HG03045 (cell line): Measurements from ENCODE around the gene JAML.
"Not testable (repeated sequence)": the region's sequence is repeated elsewhere in the genome, so short reads cannot be mapped to it uniquely, and the experiment has no call there.

ENCODE experiments used
- ATAC-seq: cut with Tn5 transposase; IDR thresholded peaks from one replicate; pipeline ENCODE4 v1.9.1; 2021; ENCODE audit warnings: mild to moderate bottlenecking, moderate library complexity; ENCODE audit not compliant: unreplicated experiment

JAML gene

DNA sequence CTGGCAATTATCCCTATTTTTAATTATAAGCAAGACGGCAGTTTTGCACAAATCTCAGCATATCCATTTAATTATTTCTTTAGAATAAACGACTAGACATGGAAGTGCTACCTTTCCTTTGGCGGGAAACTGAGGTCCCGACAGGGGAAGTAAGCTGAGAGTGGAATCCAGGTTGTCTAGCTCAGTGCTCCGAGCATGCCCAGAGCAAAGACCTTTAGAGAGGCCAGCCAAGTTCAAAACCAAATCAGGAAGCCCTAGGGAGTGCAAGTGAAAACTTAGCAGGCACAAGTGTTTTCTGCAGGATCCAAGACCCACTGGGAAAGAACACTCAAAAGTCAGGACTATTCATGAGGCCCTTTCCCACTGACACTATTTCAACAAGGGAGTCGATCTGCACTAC, 25.7 kb downstream of the JAML start:
- no peak for ATAC-seq

DNA sequence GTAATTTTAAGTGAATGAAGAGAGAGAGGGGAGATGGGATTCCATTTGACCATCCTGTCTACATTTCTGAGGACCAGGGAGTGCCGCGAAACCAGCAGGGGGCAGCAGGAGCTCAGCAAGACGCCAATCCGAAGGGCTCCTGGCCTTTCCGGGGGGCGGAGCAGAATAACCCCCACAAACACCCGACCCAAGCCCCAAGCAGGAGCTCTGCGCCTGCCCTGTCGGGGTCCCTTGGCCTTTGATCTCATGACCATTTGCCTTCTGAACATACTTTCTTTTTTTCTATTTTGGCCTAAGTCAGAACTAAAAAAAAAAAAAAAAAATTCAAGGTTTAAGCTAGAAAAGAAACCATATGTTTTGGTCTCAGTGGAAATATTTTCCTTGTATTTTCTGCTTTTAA, 26.4 kb downstream of the JAML start:
- no peak for ATAC-seq

DNA sequence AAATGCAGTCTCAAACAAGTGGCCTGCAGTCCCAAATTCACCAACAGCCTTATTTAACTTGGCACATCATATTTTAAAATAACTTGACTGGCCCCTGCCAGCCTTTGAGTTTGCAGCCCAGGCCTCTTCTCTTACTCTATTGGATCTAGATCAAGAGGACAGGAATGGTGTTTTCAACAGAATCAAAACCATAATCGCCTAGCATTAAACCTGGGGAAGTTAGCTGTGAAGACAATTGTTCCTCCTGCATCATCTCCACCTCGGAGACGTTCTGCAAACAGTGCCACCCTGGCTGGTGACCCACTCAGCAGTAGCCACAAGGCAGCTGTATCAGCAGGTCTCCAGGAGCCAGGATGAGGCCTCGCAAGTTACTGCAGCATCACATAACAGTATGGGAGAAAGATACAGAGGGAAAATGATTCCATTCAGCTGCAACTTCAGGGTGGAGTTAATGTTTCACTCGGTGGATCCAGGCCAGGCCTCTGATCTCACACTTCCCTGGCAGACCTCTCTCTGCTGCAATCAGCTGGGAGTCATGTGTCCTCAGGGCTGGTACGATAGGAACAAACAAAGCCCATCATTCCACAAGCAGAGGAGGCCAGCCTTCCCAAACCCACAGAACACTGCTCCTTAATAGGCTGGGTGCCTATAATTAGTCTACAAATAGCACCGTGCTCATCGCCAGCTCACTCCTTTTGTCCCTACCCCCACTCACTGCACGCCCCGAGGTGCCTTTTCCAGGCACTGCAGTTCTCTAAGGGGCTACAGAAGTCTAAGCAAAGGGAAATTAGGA, 29.8 kb downstream of the JAML start:
- no peak for ATAC-seq

- ATAC-seq = no peak
These were observed 30.8 kb downstream of the JAML start for GRCh38 chr11:118193910-118194566.

GRCh38 chr11:118192817-118193216, 32.0 kb downstream of the JAML start:
- ATAC-seq = not testable (repeated sequence)

DNA sequence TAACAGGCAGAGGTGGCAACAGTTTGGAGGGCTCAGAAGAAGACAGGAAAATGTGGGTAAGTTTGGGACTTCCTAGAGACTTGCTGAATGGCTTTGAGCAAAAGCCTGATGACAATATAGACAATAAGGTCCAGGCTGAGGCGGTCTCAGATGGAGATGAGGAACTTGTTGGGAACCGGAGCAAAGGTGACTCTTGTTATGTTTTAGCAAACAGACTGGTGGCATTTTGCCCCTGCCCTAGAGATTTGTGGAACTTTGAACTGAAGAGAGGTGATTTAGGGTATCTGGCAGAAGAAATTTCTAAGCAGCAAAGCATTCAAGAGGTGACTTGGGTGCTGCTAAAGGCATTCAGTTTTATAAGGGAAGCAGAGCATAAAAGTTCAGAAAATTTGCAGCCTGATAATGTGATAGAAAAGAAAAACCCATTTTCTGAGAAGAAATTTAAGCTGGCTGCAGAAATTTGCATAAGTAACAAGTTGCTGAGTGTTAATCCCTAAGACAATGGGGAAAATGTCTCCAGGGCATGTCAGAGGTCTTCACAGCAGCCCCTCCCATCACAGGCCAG, 33.8 kb downstream of the JAML start:
- not testable (repeated sequence) for ATAC-seq

DNA sequence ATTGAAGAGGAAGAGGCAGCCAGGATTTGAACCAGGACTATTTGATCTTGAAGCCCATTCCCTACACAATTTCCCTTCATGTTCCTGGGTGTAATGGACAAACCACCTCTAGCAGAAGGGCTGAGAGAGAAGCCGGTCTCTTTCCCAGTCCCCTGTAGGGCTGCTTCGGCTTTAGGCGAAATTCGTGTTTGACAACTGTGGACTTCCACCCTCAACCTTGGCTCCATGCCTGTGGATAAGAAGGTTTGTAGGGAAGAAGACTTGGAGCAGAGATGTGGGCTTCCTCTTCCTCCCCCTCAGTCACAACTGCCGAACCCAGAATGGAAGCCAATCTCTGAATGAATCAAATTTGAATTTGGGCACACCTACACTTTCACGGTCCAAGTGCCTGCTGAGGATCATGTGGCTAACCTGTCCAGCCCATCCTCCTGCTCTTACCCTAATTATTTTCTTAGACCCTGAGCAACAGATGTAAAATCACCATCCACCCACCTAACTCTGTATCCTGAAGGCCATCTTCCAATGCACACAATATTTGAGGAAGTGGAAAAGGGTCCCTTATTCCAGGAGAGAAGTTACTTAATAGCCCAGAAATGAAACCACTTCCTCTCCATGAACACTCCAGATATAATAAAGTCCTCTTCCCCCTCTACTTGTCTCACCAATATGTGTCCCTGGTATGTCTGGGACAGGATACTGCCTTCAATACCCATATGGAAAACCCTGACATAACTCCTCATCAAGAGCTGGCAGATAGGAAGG, 38.3 kb downstream of the JAML start:
- ATAC-seq = no peak

DNA sequence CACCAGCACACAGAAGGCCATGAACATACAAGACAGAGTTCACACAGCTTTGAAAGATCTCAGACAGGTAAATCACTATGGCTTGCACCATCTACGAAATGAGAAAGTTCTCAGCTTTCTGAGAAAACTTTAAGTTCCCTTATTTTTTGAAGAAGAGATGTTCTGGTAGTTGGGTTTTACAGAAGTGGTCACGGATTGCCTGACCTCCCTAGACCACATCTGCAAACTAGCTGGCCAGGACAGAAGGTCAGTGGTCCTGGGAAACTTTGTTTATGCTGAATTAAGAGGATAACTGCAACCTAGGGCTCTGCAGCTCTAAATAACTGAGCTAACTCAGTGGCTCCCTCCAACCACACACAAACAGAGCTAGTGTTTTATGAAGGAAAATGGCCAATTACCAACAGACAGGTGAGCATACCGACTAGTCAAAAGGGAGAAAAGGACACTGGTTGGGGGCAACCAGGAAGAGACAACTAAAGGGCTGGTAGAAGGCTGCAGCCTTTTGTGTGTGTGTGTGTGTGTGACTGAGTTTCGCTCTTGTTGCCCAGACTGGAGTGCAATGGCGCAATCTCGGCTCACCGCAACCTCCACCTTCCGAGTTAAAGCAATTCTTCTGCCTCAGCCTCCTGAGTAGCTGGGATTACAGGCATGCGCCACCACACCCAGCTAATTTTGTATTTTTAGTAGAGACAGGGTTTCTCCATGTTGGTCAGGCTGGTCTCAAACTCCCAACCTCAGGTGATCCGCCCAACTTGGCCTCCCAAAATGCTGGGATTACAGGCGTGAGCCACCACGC, 39.8 kb downstream of the JAML start:
- no peak for ATAC-seq

DNA sequence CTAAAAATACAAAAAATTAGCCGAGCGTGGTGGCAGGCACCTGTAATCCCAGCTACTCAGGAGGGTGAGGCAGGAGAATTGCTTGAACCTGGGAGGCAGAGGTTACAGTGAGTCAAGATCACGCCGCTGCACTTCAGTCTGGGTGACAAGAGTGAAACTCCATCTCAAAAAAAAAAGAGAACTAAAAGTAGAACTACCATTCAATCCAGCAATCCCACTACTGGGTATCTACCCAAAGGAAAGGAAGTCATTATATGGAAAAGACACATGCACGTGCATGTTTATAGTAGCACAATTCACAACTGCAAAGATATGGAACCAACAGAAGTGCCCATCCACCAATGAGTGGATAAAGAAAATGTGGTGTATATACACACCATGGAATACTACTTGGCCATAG, 41.1 kb downstream of the JAML start:
- not testable (repeated sequence) for ATAC-seq

- no peak for ATAC-seq
These were observed 44.5 kb downstream of the JAML start for GRCh38 chr11:118180300-118180703.

DNA sequence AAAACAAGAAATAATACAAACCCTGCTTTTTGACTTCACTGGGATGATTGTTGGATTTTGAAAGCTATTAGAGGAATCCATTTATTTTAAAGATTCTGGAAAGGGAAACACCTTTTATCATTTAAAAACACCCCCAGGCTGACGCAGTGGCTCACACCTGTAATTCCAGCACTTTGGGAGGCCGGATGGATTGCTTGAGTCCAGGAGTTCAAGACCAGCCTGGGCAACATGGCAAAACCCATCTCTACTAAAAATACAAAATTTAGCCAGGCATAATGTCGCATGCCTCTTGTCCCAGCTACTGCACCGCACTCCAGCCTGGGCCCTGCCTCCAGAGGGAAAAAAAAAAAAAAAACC, 48.1 kb downstream of the JAML start:
- ATAC-seq = no peak

DNA sequence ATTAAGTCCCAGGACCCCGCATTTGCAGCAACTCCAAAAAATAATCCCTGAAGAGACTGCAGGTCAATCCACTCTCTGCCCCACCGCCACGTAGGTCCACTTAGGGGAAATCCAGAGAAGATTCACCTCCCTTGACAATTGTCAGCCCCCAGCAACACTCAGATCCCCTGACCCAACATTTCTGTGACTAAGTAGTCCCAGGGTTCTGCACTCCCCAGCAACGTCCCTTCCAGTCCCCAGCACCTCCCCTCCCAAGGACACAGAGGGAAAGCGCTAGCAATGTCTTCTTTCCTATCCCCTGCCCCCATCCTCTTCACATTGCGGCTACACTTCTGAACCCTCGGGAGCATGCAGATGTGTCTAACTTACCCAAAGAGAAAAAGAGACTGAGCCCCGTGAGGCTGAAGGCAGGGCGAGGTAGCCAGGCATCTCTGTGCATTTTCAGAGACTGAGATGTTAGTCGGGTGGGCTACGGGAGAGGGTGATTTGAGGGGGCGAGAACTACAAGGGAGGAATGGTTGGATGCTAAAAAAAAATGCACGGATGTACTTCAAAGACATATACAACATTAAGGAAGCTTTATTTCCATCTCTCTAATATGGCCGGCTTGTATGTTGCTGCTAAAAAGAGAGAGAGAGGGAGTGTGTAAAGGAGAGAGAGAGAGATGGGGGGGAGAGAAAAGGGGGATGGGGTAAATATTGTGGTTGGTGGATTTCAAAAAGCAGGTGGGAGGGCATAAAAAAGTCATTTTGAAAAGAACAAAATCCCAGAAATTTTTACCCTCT, 48.6 kb downstream of the JAML start, which contains the start of gene SCN2B:
Gene SCN2B, minus strand, starts transcription at position 647 of the 785 bp plus-strand sequence. Its CDS starts 208 bp downstream, at position 439.
- no peak for ATAC-seq

GRCh38 chr11:118175031-118175992, 49.5 kb downstream of the JAML start:
- no peak for ATAC-seq

- ATAC-seq = no peak
These were observed 50.7 kb downstream of the JAML start for GRCh38 chr11:118174006-118174567.

GRCh38 chr11:118172356-118172755, 52.5 kb downstream of the JAML start:
- ATAC-seq = no peak

- no peak for ATAC-seq
These were observed 53.3 kb downstream of the JAML start for GRCh38 chr11:118171269-118172062.

DNA sequence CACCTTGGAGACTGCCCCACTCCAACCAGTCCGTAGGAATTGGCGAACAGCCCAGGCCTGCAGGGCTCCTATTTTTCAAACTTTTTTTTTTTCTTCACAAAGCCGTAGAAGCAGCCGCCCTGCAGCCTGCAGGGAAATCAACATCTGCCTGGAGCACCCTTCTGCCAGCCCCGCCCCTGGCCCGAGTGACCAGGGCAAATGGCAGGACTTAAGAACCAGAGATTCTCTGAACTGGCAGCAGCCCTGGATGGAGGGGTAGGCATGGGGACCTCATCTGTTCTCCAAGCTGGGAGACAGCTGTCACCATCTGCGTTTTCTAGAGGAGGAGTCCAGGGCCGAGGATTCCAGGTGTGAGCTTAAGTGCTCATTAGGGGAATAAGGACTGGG, 53.9 kb downstream of the JAML start:
- ATAC-seq = no peak

DNA sequence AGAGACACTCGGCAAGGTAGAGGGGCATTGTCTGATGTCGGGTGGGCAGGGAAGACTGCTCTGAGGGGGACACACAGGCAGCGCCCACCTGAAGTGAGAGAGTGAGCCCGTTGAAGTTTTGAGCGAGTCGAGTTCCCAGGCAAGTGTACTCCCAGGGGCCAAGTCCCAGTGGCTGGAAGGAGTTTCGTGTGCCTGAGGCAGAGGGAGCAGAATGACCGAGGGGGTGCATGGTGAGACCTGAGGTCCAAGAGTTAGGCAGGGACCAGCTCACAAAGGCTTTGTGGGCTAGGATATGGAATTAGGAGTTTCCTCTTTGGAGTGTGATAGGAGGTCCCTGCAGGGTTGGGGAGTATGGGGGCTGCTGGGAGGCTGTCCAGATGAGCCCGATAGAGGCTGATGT, 54.6 kb downstream of the JAML start:
- no peak for ATAC-seq
